Heart left ventricle (tissue), 13 donors: ENCODE results near the gene SDS.

Experiments
- POLR2A ChIP-seq, 2 donors: fragments of 450-650 bp; IDR thresholded peaks; one replicate each; pipeline ENCODE4 v1.6.1; 2017; ENCODE audit warnings: antibody characterized with exemption in 2 of 2, mild to moderate bottlenecking in 2 of 2, moderate library complexity in 2 of 2
- TF ChIP-seq, protein P1 (sequence below), 12 donors: fragments of 200-600 bp; sonication (generic) in 4 of 12; IDR thresholded peaks; one replicate each; pipeline versions ENCODE4 v1.5.0 to v1.8.0; 2018 to 2022; ENCODE audit warnings: antibody characterized with exemption in 12 of 12, mild to moderate bottlenecking in 5 of 12
- donor health status: ischemic (EF 13 %, LVEDD 7.1; RV severe dilation, severe dysfunction).
- donor health status: DM: no; HTN: yes; CAD: no.
- donor health status: DM: no; HTN: no; CAD: no.
- donor health status: ischemic (EF 25% LVEDD 6.9; RV normal size, moderate dysfunction).
- donor health status: ischemic (EF 25% LVEDD 5.7; RV mildly dilated, moderate dysfunction).
- donor health status: ischemic (EF 35%, LVEDD 5.7; RV mildly dilated, moderate dysfunction).
- donor health status: nonischemic (EF 11% LVEDD 7.7; RV severe dilation, severe dysfunction).
- donor health status: DM: yes; HTN: yes; CAD: no.
- donor health status: PGD.
- donor health status: ischemic (EF 29% LVEDD 5.4; RV normal size, mild dysfunction).
- donor health status: nonischemic (EF 23%, LVEDD 6.1; RV moderate dilation, normal function).

DNA sequence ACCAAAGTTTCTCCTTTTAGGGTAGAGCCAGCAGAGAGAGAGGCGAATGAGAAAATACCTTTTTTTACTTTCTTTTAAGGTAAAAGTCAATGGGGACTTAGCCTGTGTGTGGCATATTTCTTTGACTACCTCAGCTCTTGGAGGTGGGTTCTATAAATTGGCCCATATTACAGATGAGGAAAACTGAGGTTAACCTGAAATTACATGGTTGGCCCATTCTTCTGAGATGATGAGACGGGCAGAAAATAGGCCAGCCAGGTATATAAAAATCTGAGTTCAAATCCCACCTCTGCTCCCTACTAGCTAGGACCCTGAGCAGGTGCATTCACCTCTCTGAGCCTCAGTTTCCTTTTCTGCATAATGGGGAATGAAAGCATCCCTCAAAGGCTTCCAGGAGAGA is 45.6 kb upstream of the SDS start:
- TF ChIP-seq, protein P1, sequence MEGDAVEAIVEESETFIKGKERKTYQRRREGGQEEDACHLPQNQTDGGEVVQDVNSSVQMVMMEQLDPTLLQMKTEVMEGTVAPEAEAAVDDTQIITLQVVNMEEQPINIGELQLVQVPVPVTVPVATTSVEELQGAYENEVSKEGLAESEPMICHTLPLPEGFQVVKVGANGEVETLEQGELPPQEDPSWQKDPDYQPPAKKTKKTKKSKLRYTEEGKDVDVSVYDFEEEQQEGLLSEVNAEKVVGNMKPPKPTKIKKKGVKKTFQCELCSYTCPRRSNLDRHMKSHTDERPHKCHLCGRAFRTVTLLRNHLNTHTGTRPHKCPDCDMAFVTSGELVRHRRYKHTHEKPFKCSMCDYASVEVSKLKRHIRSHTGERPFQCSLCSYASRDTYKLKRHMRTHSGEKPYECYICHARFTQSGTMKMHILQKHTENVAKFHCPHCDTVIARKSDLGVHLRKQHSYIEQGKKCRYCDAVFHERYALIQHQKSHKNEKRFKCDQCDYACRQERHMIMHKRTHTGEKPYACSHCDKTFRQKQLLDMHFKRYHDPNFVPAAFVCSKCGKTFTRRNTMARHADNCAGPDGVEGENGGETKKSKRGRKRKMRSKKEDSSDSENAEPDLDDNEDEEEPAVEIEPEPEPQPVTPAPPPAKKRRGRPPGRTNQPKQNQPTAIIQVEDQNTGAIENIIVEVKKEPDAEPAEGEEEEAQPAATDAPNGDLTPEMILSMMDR (IDR thresholded peaks at IDR 0.05), result no peak
- no peak for TF ChIP-seq POLR2A (IDR thresholded peaks at IDR 0.05)
